Liver (tissue), 9 donors: ENCODE data around the gene MSX2. TPM values are rescaled to one million over a fixed set of nuclear protein-coding genes. Genes with fewer than 3 reads are reported as not detected.

ENCODE experiments used
- DNase-seq: peaks from one replicate; pipeline ENCODE4 v3.0.0-alpha.2; 2017; ENCODE audit warnings: low spot score
- H3K27ac ChIP-seq, 2 donors: one replicate each; pipeline ENCODE4 v1.7.0; 2013; ENCODE audit warnings: inconsistent platforms in 2 of 2, low read length in 2 of 2, control low read depth in 1 of 2, low read depth in 1 of 2, mild to moderate bottlenecking in 1 of 2
- H3K27me3 ChIP-seq, 4 donors: one replicate each; pipeline versions ENCODE4 v1.6.1 to v1.7.0; 2013; ENCODE audit warnings: low read length in 3 of 4, inconsistent platforms in 1 of 4, mild to moderate bottlenecking in 1 of 4, moderate library complexity in 1 of 4; ENCODE audit not compliant: control insufficient read depth in 4 of 4, insufficient read depth in 4 of 4
- H3K36me3 ChIP-seq, 4 donors: one replicate each; pipeline versions ENCODE4 v1.6.1 to v1.7.0; 2013; ENCODE audit warnings: low read length in 3 of 4, mild to moderate bottlenecking in 3 of 4, low read depth in 1 of 4, moderate library complexity in 1 of 4; ENCODE audit not compliant: control insufficient read depth in 4 of 4, insufficient read depth in 3 of 4
- H3K4me1 ChIP-seq, 4 donors: one replicate each; pipeline versions ENCODE4 v1.6.1 to v1.7.0; 2013; ENCODE audit warnings: low read length in 3 of 4, mild to moderate bottlenecking in 3 of 4, moderate library complexity in 1 of 4; ENCODE audit not compliant: control insufficient read depth in 4 of 4, insufficient read depth in 4 of 4
- H3K4me3 ChIP-seq, 3 donors: one replicate each; pipeline versions ENCODE4 v1.6.1 to v1.7.0; 2013; ENCODE audit warnings: low read length in 3 of 3, control low read depth in 1 of 3, low read depth in 1 of 3, mild to moderate bottlenecking in 1 of 3
- H3K9ac ChIP-seq, 2 donors: one replicate each; pipeline ENCODE4 v1.7.0; 2013; ENCODE audit warnings: low read length in 2 of 2, mild to moderate bottlenecking in 2 of 2, moderate library complexity in 2 of 2, control low read depth in 1 of 2, low read depth in 1 of 2
- H3K9me3 ChIP-seq, 4 donors: one replicate each; pipeline versions ENCODE4 v1.6.1 to v1.7.0; 2013; ENCODE audit warnings: low read length in 3 of 4; ENCODE audit not compliant: control insufficient read depth in 4 of 4
- CTCF ChIP-seq: fragments of 150-350 bp; IDR thresholded peaks from 2 replicates; pipeline ENCODE4 v1.5.1; 2017; ENCODE audit warnings: improper control_type of control experiment, low read depth, low read length; ENCODE audit not compliant: missing input control
- EGR1 ChIP-seq, 2 donors: IDR thresholded peaks; 2 replicates each; pipeline ENCODE4 v1.6.1; 2016 to 2018; ENCODE audit warnings: antibody characterized with exemption in 2 of 2, low read depth in 2 of 2
- FOXA2 ChIP-seq: IDR thresholded peaks from 2 replicates; pipeline ENCODE4 v1.6.1; 2016; ENCODE audit warnings: antibody characterized with exemption
- HNF4A ChIP-seq, 2 donors: conservative IDR thresholded peaks; 2 replicates each; pipeline ENCODE4 v1.6.1; 2016; ENCODE audit warnings: antibody characterized with exemption in 2 of 2, mild to moderate bottlenecking in 2 of 2
- JUND ChIP-seq, 2 donors: IDR thresholded peaks; 2 replicates each; pipeline ENCODE4 v1.6.1; 2016; ENCODE audit warnings: antibody characterized with exemption in 2 of 2
- NR2F2 ChIP-seq: IDR thresholded peaks from 2 replicates; pipeline ENCODE4 v1.6.1; 2016; ENCODE audit warnings: antibody characterized with exemption
- RAD21 ChIP-seq, 2 donors: IDR thresholded peaks; 2 replicates each; pipeline ENCODE4 v1.6.1; 2016; ENCODE audit warnings: antibody characterized with exemption in 2 of 2, mild to moderate bottlenecking in 2 of 2
- RXRA ChIP-seq, 2 donors: IDR thresholded peaks; 2 replicates each; pipeline ENCODE4 v1.6.1; 2017 to 2018; ENCODE audit warnings: antibody characterized with exemption in 2 of 2, mild to moderate bottlenecking in 1 of 2
- SP1 ChIP-seq: IDR thresholded peaks from 2 replicates; pipeline ENCODE4 v1.6.1; 2018; ENCODE audit warnings: antibody characterized with exemption, mild to moderate bottlenecking
- WGBS: extraction: QIAGEN DNeasy Blood & Tissue Kit; methylation state at CpG from one replicate; pipeline ENCODE4 v1.1.7; 2013; 5-methylcytosine and 5-hydroxymethylcytosine counted together
- polyA plus RNA-seq, 2 donors: library from polyadenylated mRNA; stranded (reverse) in 1 of 2; unstranded in 1 of 2; fragments of 200-250 nt in 1 of 2; fragments of >200 nt in 1 of 2; fragmentation: Nextera tagmentation in 1 of 2; extraction: Ambion mirVana in 1 of 2; gene quantifications; one replicate each; pipeline versions ENCODE4 v1.2.1 to v1.2.3, GENCODE V29; 2013 to 2015
- total RNA-seq, 2 donors: library from RNA; depleted of rRNA; stranded (reverse); fragments of >200 nt; gene quantifications; one replicate each; pipeline ENCODE4 v1.2.3, GENCODE V29; 2014
- TF ChIP-seq, protein P1 (sequence below): IDR thresholded peaks from 2 replicates; pipeline ENCODE4 v1.6.1; 2016; ENCODE audit warnings: antibody characterized with exemption
- TF ChIP-seq, protein P2 (sequence below): IDR thresholded peaks from 2 replicates; pipeline ENCODE4 v1.6.1; 2016; ENCODE audit warnings: antibody characterized with exemption, mild to moderate bottlenecking
- TF ChIP-seq, protein P3 (sequence below): IDR thresholded peaks from 2 replicates; pipeline ENCODE4 v1.6.1; 2016; ENCODE audit warnings: antibody characterized with exemption
- TF ChIP-seq, protein P4 (sequence below): IDR thresholded peaks from 2 replicates; pipeline ENCODE4 v1.6.1; 2016; ENCODE audit warnings: antibody characterized with exemption
- donor health status: healthy.
- donor health status: healthy.
- donor health status: healthy.
- donor health status: healthy.
- donor health status: healthy.

Gene MSX2
- total and polyA plus RNA-seq, 4 donors = 0.08 to 0.09 TPM; not detected in 2

- Histone ChIP-seq H3K36me3 (no peaks in the 10 kb centered on the region), H3K27me3 (peaks cover 0 to 9% (median 4%) of the 10 kb centered on the region in 4 donors), H3K4me3 (no peak overlapping the region), H3K9me3 (no peaks in the 10 kb centered on the region), H3K4me1 (no peaks in the 10 kb centered on the region), H3K9ac (no peak overlapping the region), H3K27ac (no peak overlapping the region)
- TF ChIP-seq EGR1 (IDR thresholded peaks at IDR 0.05; ENCODE audit: low read depth in 2 of 2) (no peak), NR2F2 (no peak), RAD21 (IDR thresholded peaks at IDR 0.05) (no peak), CTCF (no peak), SP1 (no peak)
- TF ChIP-seq, protein P1, sequence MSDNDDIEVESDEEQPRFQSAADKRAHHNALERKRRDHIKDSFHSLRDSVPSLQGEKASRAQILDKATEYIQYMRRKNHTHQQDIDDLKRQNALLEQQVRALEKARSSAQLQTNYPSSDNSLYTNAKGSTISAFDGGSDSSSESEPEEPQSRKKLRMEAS = no peak
- 57% methylated on average over 8 of the region's 8 CpGs for WGBS
- no peak for DNase-seq
These were observed 26.2 kb upstream of the MSX2 start for GRCh38 chr5:174698156-174698555.

DNA sequence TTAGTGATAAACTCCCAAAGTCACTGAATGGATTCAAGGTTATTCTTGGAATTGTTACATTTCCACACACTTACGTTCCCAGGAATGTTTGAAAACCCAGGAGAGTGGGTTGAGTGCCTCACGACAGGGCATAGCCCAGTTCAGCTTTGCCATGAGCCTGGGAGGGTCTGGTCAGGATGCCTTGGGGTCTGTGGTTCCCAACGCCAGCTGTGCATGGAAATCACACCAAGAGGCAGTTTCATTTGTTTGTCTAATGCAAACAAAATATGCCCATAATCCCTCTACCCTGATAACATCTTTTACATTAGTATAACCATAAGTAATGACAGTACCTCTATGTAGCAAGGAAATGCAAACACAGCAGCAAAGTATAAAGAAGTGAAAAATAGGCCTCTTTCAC lies 25.3 kb upstream of the MSX2 start:
- Histone ChIP-seq H3K36me3 (no peaks in the 10 kb centered on the region), H3K9me3 (no peaks in the 10 kb centered on the region), H3K9ac (no peak overlapping the region), H3K4me3 (no peak overlapping the region), H3K27ac (no peak overlapping the region), H3K27me3 (peaks cover 0 to 4% (median 4%) of the 10 kb centered on the region in 4 donors), H3K4me1 (no peaks in the 10 kb centered on the region)
- TF ChIP-seq, protein P1 = no peak
- TF ChIP-seq, protein P2, sequence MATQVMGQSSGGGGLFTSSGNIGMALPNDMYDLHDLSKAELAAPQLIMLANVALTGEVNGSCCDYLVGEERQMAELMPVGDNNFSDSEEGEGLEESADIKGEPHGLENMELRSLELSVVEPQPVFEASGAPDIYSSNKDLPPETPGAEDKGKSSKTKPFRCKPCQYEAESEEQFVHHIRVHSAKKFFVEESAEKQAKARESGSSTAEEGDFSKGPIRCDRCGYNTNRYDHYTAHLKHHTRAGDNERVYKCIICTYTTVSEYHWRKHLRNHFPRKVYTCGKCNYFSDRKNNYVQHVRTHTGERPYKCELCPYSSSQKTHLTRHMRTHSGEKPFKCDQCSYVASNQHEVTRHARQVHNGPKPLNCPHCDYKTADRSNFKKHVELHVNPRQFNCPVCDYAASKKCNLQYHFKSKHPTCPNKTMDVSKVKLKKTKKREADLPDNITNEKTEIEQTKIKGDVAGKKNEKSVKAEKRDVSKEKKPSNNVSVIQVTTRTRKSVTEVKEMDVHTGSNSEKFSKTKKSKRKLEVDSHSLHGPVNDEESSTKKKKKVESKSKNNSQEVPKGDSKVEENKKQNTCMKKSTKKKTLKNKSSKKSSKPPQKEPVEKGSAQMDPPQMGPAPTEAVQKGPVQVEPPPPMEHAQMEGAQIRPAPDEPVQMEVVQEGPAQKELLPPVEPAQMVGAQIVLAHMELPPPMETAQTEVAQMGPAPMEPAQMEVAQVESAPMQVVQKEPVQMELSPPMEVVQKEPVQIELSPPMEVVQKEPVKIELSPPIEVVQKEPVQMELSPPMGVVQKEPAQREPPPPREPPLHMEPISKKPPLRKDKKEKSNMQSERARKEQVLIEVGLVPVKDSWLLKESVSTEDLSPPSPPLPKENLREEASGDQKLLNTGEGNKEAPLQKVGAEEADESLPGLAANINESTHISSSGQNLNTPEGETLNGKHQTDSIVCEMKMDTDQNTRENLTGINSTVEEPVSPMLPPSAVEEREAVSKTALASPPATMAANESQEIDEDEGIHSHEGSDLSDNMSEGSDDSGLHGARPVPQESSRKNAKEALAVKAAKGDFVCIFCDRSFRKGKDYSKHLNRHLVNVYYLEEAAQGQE = no peak
- TF ChIP-seq, protein P3, sequence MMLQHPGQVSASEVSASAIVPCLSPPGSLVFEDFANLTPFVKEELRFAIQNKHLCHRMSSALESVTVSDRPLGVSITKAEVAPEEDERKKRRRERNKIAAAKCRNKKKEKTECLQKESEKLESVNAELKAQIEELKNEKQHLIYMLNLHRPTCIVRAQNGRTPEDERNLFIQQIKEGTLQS = no peak
- TF ChIP-seq, protein P4, sequence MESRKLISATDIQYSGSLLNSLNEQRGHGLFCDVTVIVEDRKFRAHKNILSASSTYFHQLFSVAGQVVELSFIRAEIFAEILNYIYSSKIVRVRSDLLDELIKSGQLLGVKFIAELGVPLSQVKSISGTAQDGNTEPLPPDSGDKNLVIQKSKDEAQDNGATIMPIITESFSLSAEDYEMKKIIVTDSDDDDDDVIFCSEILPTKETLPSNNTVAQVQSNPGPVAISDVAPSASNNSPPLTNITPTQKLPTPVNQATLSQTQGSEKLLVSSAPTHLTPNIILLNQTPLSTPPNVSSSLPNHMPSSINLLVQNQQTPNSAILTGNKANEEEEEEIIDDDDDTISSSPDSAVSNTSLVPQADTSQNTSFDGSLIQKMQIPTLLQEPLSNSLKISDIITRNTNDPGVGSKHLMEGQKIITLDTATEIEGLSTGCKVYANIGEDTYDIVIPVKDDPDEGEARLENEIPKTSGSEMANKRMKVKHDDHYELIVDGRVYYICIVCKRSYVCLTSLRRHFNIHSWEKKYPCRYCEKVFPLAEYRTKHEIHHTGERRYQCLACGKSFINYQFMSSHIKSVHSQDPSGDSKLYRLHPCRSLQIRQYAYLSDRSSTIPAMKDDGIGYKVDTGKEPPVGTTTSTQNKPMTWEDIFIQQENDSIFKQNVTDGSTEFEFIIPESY = no peak
- TF ChIP-seq JUND (IDR thresholded peaks at IDR 0.05) = no peak
- TF ChIP-seq HNF4A (conservative IDR thresholded peaks at IDR 0.05) = no peak
- TF ChIP-seq RXRA (IDR thresholded peaks at IDR 0.05) = no peak
- TF ChIP-seq FOXA2 = no peak
- no peak for TF ChIP-seq RAD21 (IDR thresholded peaks at IDR 0.05)
- TF ChIP-seq SP1 = no peak
- no peak for DNase-seq
- WGBS = 79% methylated on average over 3 of the region's 3 CpGs
